ENCODE results near the gene LRRC14B.
"Not testable (repeated sequence)": the region's sequence is repeated elsewhere in the genome, so short reads cannot be mapped to it uniquely, and the experiment has no call there.

DNA sequence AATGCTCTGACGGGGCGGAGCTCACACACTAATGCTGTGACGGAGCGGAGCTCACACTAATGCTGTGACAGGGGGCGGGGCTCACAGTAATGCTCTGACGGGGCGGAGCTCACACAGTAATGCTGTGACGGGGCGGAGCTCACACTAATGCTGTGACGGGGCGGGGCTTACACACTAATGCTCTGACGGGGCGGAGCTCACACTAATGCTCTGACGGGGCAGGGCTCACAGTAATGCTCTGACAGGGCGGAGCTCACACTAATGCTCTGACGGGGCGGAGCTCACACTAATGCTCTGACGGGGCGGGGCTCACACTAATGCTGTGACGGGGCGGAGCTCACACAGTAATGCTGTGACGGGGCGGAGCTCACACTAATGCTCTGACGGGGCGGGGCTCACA lies 26.5 kb upstream of the LRRC14B start:
- TF ChIP-seq, protein P1, sequence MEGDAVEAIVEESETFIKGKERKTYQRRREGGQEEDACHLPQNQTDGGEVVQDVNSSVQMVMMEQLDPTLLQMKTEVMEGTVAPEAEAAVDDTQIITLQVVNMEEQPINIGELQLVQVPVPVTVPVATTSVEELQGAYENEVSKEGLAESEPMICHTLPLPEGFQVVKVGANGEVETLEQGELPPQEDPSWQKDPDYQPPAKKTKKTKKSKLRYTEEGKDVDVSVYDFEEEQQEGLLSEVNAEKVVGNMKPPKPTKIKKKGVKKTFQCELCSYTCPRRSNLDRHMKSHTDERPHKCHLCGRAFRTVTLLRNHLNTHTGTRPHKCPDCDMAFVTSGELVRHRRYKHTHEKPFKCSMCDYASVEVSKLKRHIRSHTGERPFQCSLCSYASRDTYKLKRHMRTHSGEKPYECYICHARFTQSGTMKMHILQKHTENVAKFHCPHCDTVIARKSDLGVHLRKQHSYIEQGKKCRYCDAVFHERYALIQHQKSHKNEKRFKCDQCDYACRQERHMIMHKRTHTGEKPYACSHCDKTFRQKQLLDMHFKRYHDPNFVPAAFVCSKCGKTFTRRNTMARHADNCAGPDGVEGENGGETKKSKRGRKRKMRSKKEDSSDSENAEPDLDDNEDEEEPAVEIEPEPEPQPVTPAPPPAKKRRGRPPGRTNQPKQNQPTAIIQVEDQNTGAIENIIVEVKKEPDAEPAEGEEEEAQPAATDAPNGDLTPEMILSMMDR (optimal IDR thresholded peaks at IDR 0.05 in 1 of 3, IDR thresholded peaks at IDR 0.05 in 1 of 3, conservative IDR thresholded peaks at IDR 0.05 in 1 of 3; ENCODE audit: extremely low read depth in 1 of 3, insufficient read depth in 2 of 3, low read length in 3 of 3): not testable (repeated sequence)
- not testable (repeated sequence) for TF ChIP-seq EZH2 (IDR thresholded peaks at IDR 0.05; ENCODE audit: low read length)
